PC-9 (cell line): ENCODE results near the gene TCEA2.

Source experiments
- EZH2 ChIP-seq: fragments of 200-600 bp; sonication (generic); IDR thresholded peaks from 2 replicates; pipeline ENCODE4 v1.8.0; 2017; ENCODE audit warnings: antibody characterized with exemption, low read depth
- TF ChIP-seq, protein P1 (sequence below): fragments of 200-600 bp; sonication (generic); conservative IDR thresholded peaks from 2 replicates; pipeline ENCODE4 v1.6.1; 2017; ENCODE audit warnings: mixed run types, antibody characterized with exemption, mild to moderate bottlenecking, moderate library complexity

- TF ChIP-seq EZH2: no peak
- TF ChIP-seq, protein P1, sequence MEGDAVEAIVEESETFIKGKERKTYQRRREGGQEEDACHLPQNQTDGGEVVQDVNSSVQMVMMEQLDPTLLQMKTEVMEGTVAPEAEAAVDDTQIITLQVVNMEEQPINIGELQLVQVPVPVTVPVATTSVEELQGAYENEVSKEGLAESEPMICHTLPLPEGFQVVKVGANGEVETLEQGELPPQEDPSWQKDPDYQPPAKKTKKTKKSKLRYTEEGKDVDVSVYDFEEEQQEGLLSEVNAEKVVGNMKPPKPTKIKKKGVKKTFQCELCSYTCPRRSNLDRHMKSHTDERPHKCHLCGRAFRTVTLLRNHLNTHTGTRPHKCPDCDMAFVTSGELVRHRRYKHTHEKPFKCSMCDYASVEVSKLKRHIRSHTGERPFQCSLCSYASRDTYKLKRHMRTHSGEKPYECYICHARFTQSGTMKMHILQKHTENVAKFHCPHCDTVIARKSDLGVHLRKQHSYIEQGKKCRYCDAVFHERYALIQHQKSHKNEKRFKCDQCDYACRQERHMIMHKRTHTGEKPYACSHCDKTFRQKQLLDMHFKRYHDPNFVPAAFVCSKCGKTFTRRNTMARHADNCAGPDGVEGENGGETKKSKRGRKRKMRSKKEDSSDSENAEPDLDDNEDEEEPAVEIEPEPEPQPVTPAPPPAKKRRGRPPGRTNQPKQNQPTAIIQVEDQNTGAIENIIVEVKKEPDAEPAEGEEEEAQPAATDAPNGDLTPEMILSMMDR: no peak
These were observed 1.2 kb downstream of the TCEA2 start for GRCh38 chr20:64064145-64064698.
